GM23338 (cell line): ENCODE measurements around the gene TASL. TPM values are rescaled to one million over a fixed set of nuclear protein-coding genes. Genes with fewer than 3 reads are reported as not detected.

ENCODE experiments used
- ATAC-seq: fragments of 200-7000 bp; cut with Tn5 transposase; 3 replicates; pipeline ENCODE4 v1.9.1; 2020
- DNase-seq: peaks from one replicate; pipeline ENCODE4 v3.0.0-alpha.2; 2015; ENCODE audit warnings: low spot score
- H2AFZ ChIP-seq: fragments of 200-600 bp; sonication (generic); 2 replicates; pipeline ENCODE4 v1.8.0; 2016; ENCODE audit warnings: antibody characterized with exemption, mild to moderate bottlenecking, moderate library complexity
- H3F3A ChIP-seq: fragments of 200-600 bp; sonication (generic); replicated peaks from 2 replicates; pipeline ENCODE4 v1.8.0; 2017; ENCODE audit warnings: antibody characterized with exemption, mixed run types, low read depth
- H3K27ac ChIP-seq: fragments of 200-600 bp; sonication (generic); 2 replicates; pipeline ENCODE4 v1.6.1; 2016; ENCODE audit warnings: low read depth
- H3K27me3 ChIP-seq: fragments of 200-600 bp; sonication (generic); 2 replicates; pipeline ENCODE4 v1.8.0; 2016; ENCODE audit warnings: mild to moderate bottlenecking, mixed run types, moderate library complexity; ENCODE audit not compliant: insufficient read depth
- H3K36me3 ChIP-seq: fragments of 200-600 bp; sonication (generic); 2 replicates; pipeline ENCODE4 v1.8.0; 2016; ENCODE audit warnings: mild to moderate bottlenecking; ENCODE audit not compliant: insufficient read depth
- H3K4me1 ChIP-seq: fragments of 200-600 bp; sonication (generic); 2 replicates; pipeline ENCODE4 v1.8.0; 2016; ENCODE audit warnings: mild to moderate bottlenecking, moderate library complexity; ENCODE audit not compliant: insufficient read depth
- H3K4me2 ChIP-seq: fragments of 200-600 bp; sonication (generic); 2 replicates; pipeline ENCODE4 v1.7.1; 2017; ENCODE audit warnings: mixed run types
- H3K4me3 ChIP-seq: fragments of 200-600 bp; sonication (generic); 2 replicates; pipeline ENCODE4 v1.6.1; 2016; ENCODE audit warnings: mixed run types
- H3K79me2 ChIP-seq: fragments of 200-600 bp; sonication (generic); replicated peaks from 2 replicates; pipeline ENCODE4 v1.8.0; 2017; ENCODE audit warnings: mild to moderate bottlenecking; ENCODE audit not compliant: insufficient read depth
- H3K9me2 ChIP-seq: fragments of 200-600 bp; sonication (generic); 2 replicates; pipeline ENCODE4 v1.8.0; 2017; ENCODE audit not compliant: insufficient read depth
- H4K20me1 ChIP-seq: fragments of 200-600 bp; sonication (generic); replicated peaks from 2 replicates; pipeline ENCODE4 v1.8.0; 2017; ENCODE audit warnings: mild to moderate bottlenecking; ENCODE audit not compliant: insufficient read depth
- H3K27ac Mint-ChIP-seq: 2 replicates; pipeline ENCODE4 v1.8.0; 2020; ENCODE audit warnings: inconsistent platforms, mild to moderate bottlenecking, moderate library complexity, mixed read lengths
- H3K27me3 Mint-ChIP-seq: 3 replicates; pipeline ENCODE4 v1.8.0; 2022; ENCODE audit warnings: low read depth, mild to moderate bottlenecking, moderate library complexity, mixed read lengths, inconsistent platforms; ENCODE audit not compliant: insufficient read depth, poor library complexity
- H3K36me3 Mint-ChIP-seq: 3 replicates; pipeline ENCODE4 v1.8.0; 2021; ENCODE audit warnings: low read depth, mild to moderate bottlenecking, inconsistent platforms, moderate library complexity, mixed read lengths
- H3K4me1 Mint-ChIP-seq: 3 replicates; pipeline ENCODE4 v1.8.0; 2020; ENCODE audit warnings: mild to moderate bottlenecking, inconsistent platforms, mixed read lengths
- H3K4me3 Mint-ChIP-seq: 3 replicates; pipeline ENCODE4 v1.8.0; 2021; ENCODE audit warnings: moderate library complexity, mild to moderate bottlenecking, inconsistent platforms, mixed read lengths
- H3K9me3 Mint-ChIP-seq: 3 replicates; pipeline ENCODE4 v1.8.0; 2020; ENCODE audit warnings: moderate library complexity, mild to moderate bottlenecking, inconsistent platforms, mixed read lengths
- CREB1 ChIP-seq: fragments of 250-450 bp; sonication (Bioruptor Pico); IDR thresholded peaks from 2 replicates; pipeline ENCODE4 v1.5.0; 2020; ENCODE audit warnings: low read depth, mild to moderate bottlenecking, moderate library complexity
- EZH2phosphoT487 ChIP-seq: fragments of 200-600 bp; sonication (generic); IDR thresholded peaks from one replicate; pipeline ENCODE4 v1.8.1; 2018; ENCODE audit warnings: antibody characterized with exemption; ENCODE audit not compliant: unreplicated experiment
- JUNB ChIP-seq: IDR thresholded peaks from one replicate; pipeline ENCODE4 v1.6.1; 2016; ENCODE audit warnings: antibody characterized with exemption; ENCODE audit not compliant: unreplicated experiment
- NANOG ChIP-seq: IDR thresholded peaks from 2 replicates; pipeline ENCODE4 v1.6.1; 2016; ENCODE audit warnings: antibody characterized with exemption, borderline replicate concordance
- POLR2AphosphoS5 ChIP-seq: IDR thresholded peaks from 2 replicates; pipeline ENCODE4 v1.6.1; 2016; ENCODE audit warnings: antibody characterized with exemption, low read depth
- STAT1 ChIP-seq: IDR thresholded peaks from one replicate; pipeline ENCODE4 v1.6.1; 2016; ENCODE audit warnings: antibody characterized with exemption; ENCODE audit not compliant: unreplicated experiment
- ZNF114 ChIP-seq: fragments of 250-450 bp; sonication (Bioruptor Pico); IDR thresholded peaks from 2 replicates; pipeline ENCODE4 v1.5.0; 2020; ENCODE audit warnings: mild to moderate bottlenecking, moderate library complexity
- ZNF331 ChIP-seq: fragments of 250-450 bp; sonication (Bioruptor Pico); IDR thresholded peaks from 2 replicates; pipeline ENCODE4 v1.5.0; 2020; ENCODE audit warnings: low read depth, mild to moderate bottlenecking, moderate library complexity
- polyA plus RNA-seq: library from polyadenylated mRNA; unstranded; fragments of >200 nt; fragmentation: Nextera tagmentation; extraction: Ambion mirVana; gene quantifications from 2 replicates; pipeline ENCODE4 v1.2.1, GENCODE V29; 2016
- total RNA-seq: library from RNA; depleted of rRNA; stranded (reverse); fragments of >200 nt; shearing (Covaris generic); gene quantifications from 2 replicates; pipeline ENCODE4 v1.2.3, GENCODE V29; 2014
- TF ChIP-seq, protein P1 (sequence below): IDR thresholded peaks from one replicate; pipeline ENCODE4 v1.6.1; 2018; ENCODE audit warnings: antibody characterized with exemption; ENCODE audit not compliant: unreplicated experiment
- TF ChIP-seq, protein P2 (sequence below), 2 experiments: fragments of 200-600 bp in 1 of 2; sonication (generic) in 1 of 2; conservative IDR thresholded peaks; 2 replicates each; pipeline versions ENCODE4 v1.5.1 to v1.6.1; 2016 to 2017; ENCODE audit warnings: antibody characterized with exemption in 2 of 2, low read depth in 2 of 2, mild to moderate bottlenecking in 2 of 2, moderate library complexity in 1 of 2
- TF ChIP-seq, protein P3 (sequence below): fragments of 250-450 bp; sonication (Bioruptor Pico); IDR thresholded peaks from 2 replicates; pipeline ENCODE4 v1.5.0; 2020; ENCODE audit warnings: mild to moderate bottlenecking, moderate library complexity

Gene TASL
- total and polyA plus RNA-seq, 2 experiments from 2014 or later, result not detected

DNA sequence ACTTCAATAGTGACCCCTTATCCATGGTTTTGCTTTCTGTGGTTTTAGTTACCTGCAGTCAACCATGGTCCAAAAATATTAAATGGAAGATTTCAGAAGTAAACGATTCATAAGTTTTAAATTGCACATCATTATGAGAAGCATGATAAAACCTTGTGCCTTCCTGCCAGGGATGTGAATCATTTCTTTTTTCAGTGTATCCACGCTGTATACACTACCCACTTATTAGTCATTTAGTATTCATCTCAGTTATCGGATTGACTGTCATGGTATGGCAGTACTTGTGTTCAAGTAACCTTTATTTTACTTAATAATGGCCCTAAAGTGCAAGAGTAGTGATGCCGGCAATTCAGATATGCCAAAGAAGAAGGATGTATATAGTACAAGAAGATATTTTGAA, 37.7 kb upstream of the TASL start (continued):
- no peak for TF ChIP-seq STAT1
- no peak for TF ChIP-seq CREB1 (CRISPR knock-in tag)
- no peak for TF ChIP-seq POLR2AphosphoS5
- no peak for TF ChIP-seq NANOG
- no peak for TF ChIP-seq JUNB
- TF ChIP-seq EZH2phosphoT487, result no peak
- TF ChIP-seq, protein P1, sequence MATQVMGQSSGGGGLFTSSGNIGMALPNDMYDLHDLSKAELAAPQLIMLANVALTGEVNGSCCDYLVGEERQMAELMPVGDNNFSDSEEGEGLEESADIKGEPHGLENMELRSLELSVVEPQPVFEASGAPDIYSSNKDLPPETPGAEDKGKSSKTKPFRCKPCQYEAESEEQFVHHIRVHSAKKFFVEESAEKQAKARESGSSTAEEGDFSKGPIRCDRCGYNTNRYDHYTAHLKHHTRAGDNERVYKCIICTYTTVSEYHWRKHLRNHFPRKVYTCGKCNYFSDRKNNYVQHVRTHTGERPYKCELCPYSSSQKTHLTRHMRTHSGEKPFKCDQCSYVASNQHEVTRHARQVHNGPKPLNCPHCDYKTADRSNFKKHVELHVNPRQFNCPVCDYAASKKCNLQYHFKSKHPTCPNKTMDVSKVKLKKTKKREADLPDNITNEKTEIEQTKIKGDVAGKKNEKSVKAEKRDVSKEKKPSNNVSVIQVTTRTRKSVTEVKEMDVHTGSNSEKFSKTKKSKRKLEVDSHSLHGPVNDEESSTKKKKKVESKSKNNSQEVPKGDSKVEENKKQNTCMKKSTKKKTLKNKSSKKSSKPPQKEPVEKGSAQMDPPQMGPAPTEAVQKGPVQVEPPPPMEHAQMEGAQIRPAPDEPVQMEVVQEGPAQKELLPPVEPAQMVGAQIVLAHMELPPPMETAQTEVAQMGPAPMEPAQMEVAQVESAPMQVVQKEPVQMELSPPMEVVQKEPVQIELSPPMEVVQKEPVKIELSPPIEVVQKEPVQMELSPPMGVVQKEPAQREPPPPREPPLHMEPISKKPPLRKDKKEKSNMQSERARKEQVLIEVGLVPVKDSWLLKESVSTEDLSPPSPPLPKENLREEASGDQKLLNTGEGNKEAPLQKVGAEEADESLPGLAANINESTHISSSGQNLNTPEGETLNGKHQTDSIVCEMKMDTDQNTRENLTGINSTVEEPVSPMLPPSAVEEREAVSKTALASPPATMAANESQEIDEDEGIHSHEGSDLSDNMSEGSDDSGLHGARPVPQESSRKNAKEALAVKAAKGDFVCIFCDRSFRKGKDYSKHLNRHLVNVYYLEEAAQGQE, result no peak
- TF ChIP-seq, protein P2, sequence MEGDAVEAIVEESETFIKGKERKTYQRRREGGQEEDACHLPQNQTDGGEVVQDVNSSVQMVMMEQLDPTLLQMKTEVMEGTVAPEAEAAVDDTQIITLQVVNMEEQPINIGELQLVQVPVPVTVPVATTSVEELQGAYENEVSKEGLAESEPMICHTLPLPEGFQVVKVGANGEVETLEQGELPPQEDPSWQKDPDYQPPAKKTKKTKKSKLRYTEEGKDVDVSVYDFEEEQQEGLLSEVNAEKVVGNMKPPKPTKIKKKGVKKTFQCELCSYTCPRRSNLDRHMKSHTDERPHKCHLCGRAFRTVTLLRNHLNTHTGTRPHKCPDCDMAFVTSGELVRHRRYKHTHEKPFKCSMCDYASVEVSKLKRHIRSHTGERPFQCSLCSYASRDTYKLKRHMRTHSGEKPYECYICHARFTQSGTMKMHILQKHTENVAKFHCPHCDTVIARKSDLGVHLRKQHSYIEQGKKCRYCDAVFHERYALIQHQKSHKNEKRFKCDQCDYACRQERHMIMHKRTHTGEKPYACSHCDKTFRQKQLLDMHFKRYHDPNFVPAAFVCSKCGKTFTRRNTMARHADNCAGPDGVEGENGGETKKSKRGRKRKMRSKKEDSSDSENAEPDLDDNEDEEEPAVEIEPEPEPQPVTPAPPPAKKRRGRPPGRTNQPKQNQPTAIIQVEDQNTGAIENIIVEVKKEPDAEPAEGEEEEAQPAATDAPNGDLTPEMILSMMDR (conservative IDR thresholded peaks at IDR 0.05; ENCODE audit: low read depth in 2 of 2), result no peak
- TF ChIP-seq ZNF331, result no peak

DNA sequence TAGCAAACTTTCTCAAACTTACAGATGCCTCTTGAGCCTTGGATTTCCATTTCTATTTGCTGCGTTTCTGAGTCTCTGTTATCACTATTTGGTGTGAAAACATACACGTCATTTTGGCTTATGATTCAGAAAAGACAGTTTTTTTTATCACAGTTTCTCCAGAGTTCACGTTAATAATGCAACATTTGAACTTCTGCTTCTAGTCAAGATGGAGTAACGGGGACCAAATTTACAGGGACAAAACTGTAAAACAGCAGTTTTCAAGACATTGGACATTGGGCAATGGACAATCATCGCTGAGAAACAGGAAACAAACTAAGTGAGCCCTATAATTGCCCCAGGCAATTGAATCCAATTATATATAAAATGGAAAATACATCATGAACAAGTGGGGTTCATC, 36.2 kb upstream of the TASL start:
- DNase-seq, result no peak
- H3F3A ChIP-seq, result no peaks in the 10 kb centered on the region
- no peaks in the 10 kb centered on the region for H3K9me3 Mint-ChIP-seq
- H4K20me1 ChIP-seq, result no peaks in the 10 kb centered on the region
- H3K79me2 ChIP-seq, result no peaks in the 10 kb centered on the region
- H3K36me3 ChIP-seq, result no peaks in the 10 kb centered on the region
- H3K9me2 ChIP-seq, result no peaks in the 10 kb centered on the region
- no peaks in the 10 kb centered on the region for H3K27me3 ChIP-seq
- no peak overlapping the region for H3K4me3 ChIP-seq
- ATAC-seq, result no peak
- H3K4me2 ChIP-seq, result no peak overlapping the region
- H2AFZ ChIP-seq, result no peak overlapping the region
- H3K36me3 Mint-ChIP-seq, result no peaks in the 10 kb centered on the region
- 0 out of 2 replicates have a peak, but pooled peaks cover 3% of the 10 kb centered on the region for H3K4me1 ChIP-seq
- H3K4me1 Mint-ChIP-seq, result peaks cover 9% of the 10 kb centered on the region; the same call in 2 of the 3 replicates
- no peak overlapping the region for H3K4me3 Mint-ChIP-seq
- H3K27ac ChIP-seq, result no peak overlapping the region
- no peak overlapping the region for H3K27ac Mint-ChIP-seq
- peaks cover 2% of the 10 kb centered on the region for H3K27me3 Mint-ChIP-seq
- TF ChIP-seq STAT1 (no peak), ZNF114 (no peak), JUNB (no peak), ZNF331 (no peak)
- TF ChIP-seq, protein P1, result no peak
- TF ChIP-seq, protein P3, sequence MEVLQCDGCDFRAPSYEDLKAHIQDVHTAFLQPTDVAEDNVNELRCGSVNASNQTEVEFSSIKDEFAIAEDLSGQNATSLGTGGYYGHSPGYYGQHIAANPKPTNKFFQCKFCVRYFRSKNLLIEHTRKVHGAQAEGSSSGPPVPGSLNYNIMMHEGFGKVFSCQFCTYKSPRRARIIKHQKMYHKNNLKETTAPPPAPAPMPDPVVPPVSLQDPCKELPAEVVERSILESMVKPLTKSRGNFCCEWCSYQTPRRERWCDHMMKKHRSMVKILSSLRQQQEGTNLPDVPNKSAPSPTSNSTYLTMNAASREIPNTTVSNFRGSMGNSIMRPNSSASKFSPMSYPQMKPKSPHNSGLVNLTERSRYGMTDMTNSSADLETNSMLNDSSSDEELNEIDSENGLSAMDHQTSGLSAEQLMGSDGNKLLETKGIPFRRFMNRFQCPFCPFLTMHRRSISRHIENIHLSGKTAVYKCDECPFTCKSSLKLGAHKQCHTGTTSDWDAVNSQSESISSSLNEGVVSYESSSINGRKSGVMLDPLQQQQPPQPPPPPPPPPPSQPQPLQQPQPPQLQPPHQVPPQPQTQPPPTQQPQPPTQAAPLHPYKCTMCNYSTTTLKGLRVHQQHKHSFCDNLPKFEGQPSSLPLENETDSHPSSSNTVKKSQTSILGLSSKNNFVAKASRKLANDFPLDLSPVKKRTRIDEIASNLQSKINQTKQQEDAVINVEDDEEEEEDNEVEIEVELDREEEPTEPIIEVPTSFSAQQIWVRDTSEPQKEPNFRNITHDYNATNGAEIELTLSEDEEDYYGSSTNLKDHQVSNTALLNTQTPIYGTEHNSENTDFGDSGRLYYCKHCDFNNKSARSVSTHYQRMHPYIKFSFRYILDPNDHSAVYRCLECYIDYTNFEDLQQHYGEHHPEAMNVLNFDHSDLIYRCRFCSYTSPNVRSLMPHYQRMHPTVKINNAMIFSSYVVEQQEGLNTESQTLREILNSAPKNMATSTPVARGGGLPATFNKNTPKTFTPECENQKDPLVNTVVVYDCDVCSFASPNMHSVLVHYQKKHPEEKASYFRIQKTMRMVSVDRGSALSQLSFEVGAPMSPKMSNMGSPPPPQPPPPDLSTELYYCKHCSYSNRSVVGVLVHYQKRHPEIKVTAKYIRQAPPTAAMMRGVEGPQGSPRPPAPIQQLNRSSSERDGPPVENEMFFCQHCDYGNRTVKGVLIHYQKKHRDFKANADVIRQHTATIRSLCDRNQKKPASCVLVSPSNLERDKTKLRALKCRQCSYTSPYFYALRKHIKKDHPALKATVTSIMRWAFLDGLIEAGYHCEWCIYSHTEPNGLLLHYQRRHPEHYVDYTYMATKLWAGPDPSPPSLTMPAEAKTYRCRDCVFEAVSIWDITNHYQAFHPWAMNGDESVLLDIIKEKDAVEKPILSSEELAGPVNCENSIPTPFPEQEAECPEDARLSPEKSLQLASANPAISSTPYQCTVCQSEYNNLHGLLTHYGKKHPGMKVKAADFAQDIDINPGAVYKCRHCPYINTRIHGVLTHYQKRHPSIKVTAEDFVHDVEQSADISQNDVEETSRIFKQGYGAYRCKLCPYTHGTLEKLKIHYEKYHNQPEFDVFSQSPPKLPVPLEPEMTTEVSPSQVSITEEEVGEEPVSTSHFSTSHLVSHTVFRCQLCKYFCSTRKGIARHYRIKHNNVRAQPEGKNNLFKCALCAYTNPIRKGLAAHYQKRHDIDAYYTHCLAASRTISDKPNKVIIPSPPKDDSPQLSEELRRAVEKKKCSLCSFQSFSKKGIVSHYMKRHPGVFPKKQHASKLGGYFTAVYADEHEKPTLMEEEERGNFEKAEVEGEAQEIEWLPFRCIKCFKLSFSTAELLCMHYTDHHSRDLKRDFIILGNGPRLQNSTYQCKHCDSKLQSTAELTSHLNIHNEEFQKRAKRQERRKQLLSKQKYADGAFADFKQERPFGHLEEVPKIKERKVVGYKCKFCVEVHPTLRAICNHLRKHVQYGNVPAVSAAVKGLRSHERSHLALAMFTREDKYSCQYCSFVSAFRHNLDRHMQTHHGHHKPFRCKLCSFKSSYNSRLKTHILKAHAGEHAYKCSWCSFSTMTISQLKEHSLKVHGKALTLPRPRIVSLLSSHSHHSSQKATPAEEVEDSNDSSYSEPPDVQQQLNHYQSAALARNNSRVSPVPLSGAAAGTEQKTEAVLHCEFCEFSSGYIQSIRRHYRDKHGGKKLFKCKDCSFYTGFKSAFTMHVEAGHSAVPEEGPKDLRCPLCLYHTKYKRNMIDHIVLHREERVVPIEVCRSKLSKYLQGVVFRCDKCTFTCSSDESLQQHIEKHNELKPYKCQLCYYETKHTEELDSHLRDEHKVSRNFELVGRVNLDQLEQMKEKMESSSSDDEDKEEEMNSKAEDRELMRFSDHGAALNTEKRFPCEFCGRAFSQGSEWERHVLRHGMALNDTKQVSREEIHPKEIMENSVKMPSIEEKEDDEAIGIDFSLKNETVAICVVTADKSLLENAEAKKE, result no peak
